Liver (tissue), 9 donors: Measurements from ENCODE around the gene ASIC2. TPM values are rescaled to one million over a fixed set of nuclear protein-coding genes. Genes with fewer than 3 reads are reported as not detected.

Experiments
- DNase-seq: peaks from one replicate; pipeline ENCODE4 v3.0.0-alpha.2; 2017; ENCODE audit warnings: low spot score
- H3K27ac ChIP-seq, 2 donors: one replicate each; pipeline ENCODE4 v1.7.0; 2013; ENCODE audit warnings: inconsistent platforms in 2 of 2, low read length in 2 of 2, control low read depth in 1 of 2, low read depth in 1 of 2, mild to moderate bottlenecking in 1 of 2
- H3K27me3 ChIP-seq, 4 donors: one replicate each; pipeline versions ENCODE4 v1.6.1 to v1.7.0; 2013; ENCODE audit warnings: low read length in 3 of 4, inconsistent platforms in 1 of 4, mild to moderate bottlenecking in 1 of 4, moderate library complexity in 1 of 4; ENCODE audit not compliant: control insufficient read depth in 4 of 4, insufficient read depth in 4 of 4
- H3K36me3 ChIP-seq, 4 donors: one replicate each; pipeline versions ENCODE4 v1.6.1 to v1.7.0; 2013; ENCODE audit warnings: low read length in 3 of 4, mild to moderate bottlenecking in 3 of 4, low read depth in 1 of 4, moderate library complexity in 1 of 4; ENCODE audit not compliant: control insufficient read depth in 4 of 4, insufficient read depth in 3 of 4
- H3K4me1 ChIP-seq, 4 donors: one replicate each; pipeline versions ENCODE4 v1.6.1 to v1.7.0; 2013; ENCODE audit warnings: low read length in 3 of 4, mild to moderate bottlenecking in 3 of 4, moderate library complexity in 1 of 4; ENCODE audit not compliant: control insufficient read depth in 4 of 4, insufficient read depth in 4 of 4
- H3K4me3 ChIP-seq, 3 donors: one replicate each; pipeline versions ENCODE4 v1.6.1 to v1.7.0; 2013; ENCODE audit warnings: low read length in 3 of 3, control low read depth in 1 of 3, low read depth in 1 of 3, mild to moderate bottlenecking in 1 of 3
- H3K9ac ChIP-seq, 2 donors: one replicate each; pipeline ENCODE4 v1.7.0; 2013; ENCODE audit warnings: low read length in 2 of 2, mild to moderate bottlenecking in 2 of 2, moderate library complexity in 2 of 2, control low read depth in 1 of 2, low read depth in 1 of 2
- H3K9me3 ChIP-seq, 4 donors: one replicate each; pipeline versions ENCODE4 v1.6.1 to v1.7.0; 2013; ENCODE audit warnings: low read length in 3 of 4; ENCODE audit not compliant: control insufficient read depth in 4 of 4
- EGR1 ChIP-seq, 2 donors: IDR thresholded peaks; 2 replicates each; pipeline ENCODE4 v1.6.1; 2016 to 2018; ENCODE audit warnings: antibody characterized with exemption in 2 of 2, low read depth in 2 of 2
- FOXA1 ChIP-seq: IDR thresholded peaks from 2 replicates; pipeline ENCODE4 v1.6.1; 2016; ENCODE audit warnings: antibody characterized with exemption
- FOXA2 ChIP-seq: IDR thresholded peaks from 2 replicates; pipeline ENCODE4 v1.6.1; 2016; ENCODE audit warnings: antibody characterized with exemption
- GABPA ChIP-seq, 2 donors: IDR thresholded peaks in 1 of 2; conservative IDR thresholded peaks in 1 of 2; 2 replicates each; pipeline ENCODE4 v1.6.1; 2016; ENCODE audit warnings: antibody characterized with exemption in 2 of 2, mild to moderate bottlenecking in 1 of 2, moderate library complexity in 1 of 2
- HNF4A ChIP-seq, 2 donors: conservative IDR thresholded peaks; 2 replicates each; pipeline ENCODE4 v1.6.1; 2016; ENCODE audit warnings: antibody characterized with exemption in 2 of 2, mild to moderate bottlenecking in 2 of 2
- HNF4G ChIP-seq: IDR thresholded peaks from 2 replicates; pipeline ENCODE4 v1.6.1; 2016; ENCODE audit warnings: antibody characterized with exemption
- JUND ChIP-seq, 2 donors: IDR thresholded peaks; 2 replicates each; pipeline ENCODE4 v1.6.1; 2016; ENCODE audit warnings: antibody characterized with exemption in 2 of 2
- MAX ChIP-seq: IDR thresholded peaks from 2 replicates; pipeline ENCODE4 v1.6.1; 2016; ENCODE audit warnings: antibody characterized with exemption
- NR2F2 ChIP-seq: IDR thresholded peaks from 2 replicates; pipeline ENCODE4 v1.6.1; 2016; ENCODE audit warnings: antibody characterized with exemption
- RAD21 ChIP-seq, 2 donors: IDR thresholded peaks; 2 replicates each; pipeline ENCODE4 v1.6.1; 2016; ENCODE audit warnings: antibody characterized with exemption in 2 of 2, mild to moderate bottlenecking in 2 of 2
- RXRA ChIP-seq, 2 donors: IDR thresholded peaks; 2 replicates each; pipeline ENCODE4 v1.6.1; 2017 to 2018; ENCODE audit warnings: antibody characterized with exemption in 2 of 2, mild to moderate bottlenecking in 1 of 2
- SP1 ChIP-seq: IDR thresholded peaks from 2 replicates; pipeline ENCODE4 v1.6.1; 2018; ENCODE audit warnings: antibody characterized with exemption, mild to moderate bottlenecking
- TAF1 ChIP-seq: conservative IDR thresholded peaks from 2 replicates; pipeline ENCODE4 v1.6.1; 2016; ENCODE audit warnings: antibody characterized with exemption, mild to moderate bottlenecking
- WGBS: extraction: QIAGEN DNeasy Blood & Tissue Kit; methylation state at CpG from one replicate; pipeline ENCODE4 v1.1.7; 2013; 5-methylcytosine and 5-hydroxymethylcytosine counted together
- polyA plus RNA-seq, 2 donors: library from polyadenylated mRNA; stranded (reverse) in 1 of 2; unstranded in 1 of 2; fragments of 200-250 nt in 1 of 2; fragments of >200 nt in 1 of 2; fragmentation: Nextera tagmentation in 1 of 2; extraction: Ambion mirVana in 1 of 2; gene quantifications; one replicate each; pipeline versions ENCODE4 v1.2.1 to v1.2.3, GENCODE V29; 2013 to 2015
- total RNA-seq, 2 donors: library from RNA; depleted of rRNA; stranded (reverse); fragments of >200 nt; gene quantifications; one replicate each; pipeline ENCODE4 v1.2.3, GENCODE V29; 2014
- TF ChIP-seq, protein P1 (sequence below): IDR thresholded peaks from 2 replicates; pipeline ENCODE4 v1.6.1; 2016; ENCODE audit warnings: antibody characterized with exemption
- TF ChIP-seq, protein P2 (sequence below): IDR thresholded peaks from 2 replicates; pipeline ENCODE4 v1.6.1; 2016; ENCODE audit warnings: antibody characterized with exemption, mild to moderate bottlenecking
- TF ChIP-seq, protein P3 (sequence below): fragments of 150-350 bp; IDR thresholded peaks from 2 replicates; pipeline ENCODE4 v1.5.1; 2017; ENCODE audit warnings: improper control_type of control experiment, low read depth, low read length; ENCODE audit not compliant: missing input control
- donor health status: healthy.
- donor health status: healthy.
- donor health status: healthy.
- donor health status: healthy.
- donor health status: healthy.

ASIC2 gene
- total and polyA plus RNA-seq, 4 donors, result under 0.01 TPM; not detected in 3

GRCh38 chr17:33121272-33121671 lies 171.8 kb downstream of the ASIC2 start:
- no peaks in the 10 kb centered on the region for H3K4me1 ChIP-seq
- no peak overlapping the region for H3K9ac ChIP-seq
- H3K36me3 ChIP-seq, result no peaks in the 10 kb centered on the region
- H3K27ac ChIP-seq, result no peak overlapping the region
- no peaks in the 10 kb centered on the region for H3K9me3 ChIP-seq
- DNase-seq, result no peak
- no peak for TF ChIP-seq HNF4A (conservative IDR thresholded peaks at IDR 0.05)
- no peak for TF ChIP-seq GABPA (IDR thresholded peaks at IDR 0.05 in 1 of 2, conservative IDR thresholded peaks at IDR 0.05 in 1 of 2)
- no peak for TF ChIP-seq HNF4G
- WGBS, result 68% methylated on average over 2 of the region's 2 CpGs
- H3K4me3 ChIP-seq, result no peak overlapping the region
- H3K27me3 ChIP-seq, result peaks cover 0 to 6% (median 2%) of the 10 kb centered on the region in 4 donors

GRCh38 chr17:33120103-33120502 lies 173.0 kb downstream of the ASIC2 start:
- DNase-seq, result no peak
- TF ChIP-seq MAX, result no peak
- no peak for TF ChIP-seq EGR1 (IDR thresholded peaks at IDR 0.05; ENCODE audit: low read depth in 2 of 2)
- TF ChIP-seq JUND (IDR thresholded peaks at IDR 0.05), result no peak
- no peak for TF ChIP-seq GABPA (IDR thresholded peaks at IDR 0.05 in 1 of 2, conservative IDR thresholded peaks at IDR 0.05 in 1 of 2)
- TF ChIP-seq, protein P1, sequence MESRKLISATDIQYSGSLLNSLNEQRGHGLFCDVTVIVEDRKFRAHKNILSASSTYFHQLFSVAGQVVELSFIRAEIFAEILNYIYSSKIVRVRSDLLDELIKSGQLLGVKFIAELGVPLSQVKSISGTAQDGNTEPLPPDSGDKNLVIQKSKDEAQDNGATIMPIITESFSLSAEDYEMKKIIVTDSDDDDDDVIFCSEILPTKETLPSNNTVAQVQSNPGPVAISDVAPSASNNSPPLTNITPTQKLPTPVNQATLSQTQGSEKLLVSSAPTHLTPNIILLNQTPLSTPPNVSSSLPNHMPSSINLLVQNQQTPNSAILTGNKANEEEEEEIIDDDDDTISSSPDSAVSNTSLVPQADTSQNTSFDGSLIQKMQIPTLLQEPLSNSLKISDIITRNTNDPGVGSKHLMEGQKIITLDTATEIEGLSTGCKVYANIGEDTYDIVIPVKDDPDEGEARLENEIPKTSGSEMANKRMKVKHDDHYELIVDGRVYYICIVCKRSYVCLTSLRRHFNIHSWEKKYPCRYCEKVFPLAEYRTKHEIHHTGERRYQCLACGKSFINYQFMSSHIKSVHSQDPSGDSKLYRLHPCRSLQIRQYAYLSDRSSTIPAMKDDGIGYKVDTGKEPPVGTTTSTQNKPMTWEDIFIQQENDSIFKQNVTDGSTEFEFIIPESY, result no peak
- no peak for TF ChIP-seq HNF4A (conservative IDR thresholded peaks at IDR 0.05)
- no peak for TF ChIP-seq SP1
- no peak for TF ChIP-seq FOXA1
- no peak for TF ChIP-seq FOXA2
- no peak for TF ChIP-seq RAD21 (IDR thresholded peaks at IDR 0.05)
- TF ChIP-seq NR2F2, result no peak
- no peak for TF ChIP-seq RXRA (IDR thresholded peaks at IDR 0.05)
- no peak for TF ChIP-seq HNF4G
- TF ChIP-seq, protein P2, sequence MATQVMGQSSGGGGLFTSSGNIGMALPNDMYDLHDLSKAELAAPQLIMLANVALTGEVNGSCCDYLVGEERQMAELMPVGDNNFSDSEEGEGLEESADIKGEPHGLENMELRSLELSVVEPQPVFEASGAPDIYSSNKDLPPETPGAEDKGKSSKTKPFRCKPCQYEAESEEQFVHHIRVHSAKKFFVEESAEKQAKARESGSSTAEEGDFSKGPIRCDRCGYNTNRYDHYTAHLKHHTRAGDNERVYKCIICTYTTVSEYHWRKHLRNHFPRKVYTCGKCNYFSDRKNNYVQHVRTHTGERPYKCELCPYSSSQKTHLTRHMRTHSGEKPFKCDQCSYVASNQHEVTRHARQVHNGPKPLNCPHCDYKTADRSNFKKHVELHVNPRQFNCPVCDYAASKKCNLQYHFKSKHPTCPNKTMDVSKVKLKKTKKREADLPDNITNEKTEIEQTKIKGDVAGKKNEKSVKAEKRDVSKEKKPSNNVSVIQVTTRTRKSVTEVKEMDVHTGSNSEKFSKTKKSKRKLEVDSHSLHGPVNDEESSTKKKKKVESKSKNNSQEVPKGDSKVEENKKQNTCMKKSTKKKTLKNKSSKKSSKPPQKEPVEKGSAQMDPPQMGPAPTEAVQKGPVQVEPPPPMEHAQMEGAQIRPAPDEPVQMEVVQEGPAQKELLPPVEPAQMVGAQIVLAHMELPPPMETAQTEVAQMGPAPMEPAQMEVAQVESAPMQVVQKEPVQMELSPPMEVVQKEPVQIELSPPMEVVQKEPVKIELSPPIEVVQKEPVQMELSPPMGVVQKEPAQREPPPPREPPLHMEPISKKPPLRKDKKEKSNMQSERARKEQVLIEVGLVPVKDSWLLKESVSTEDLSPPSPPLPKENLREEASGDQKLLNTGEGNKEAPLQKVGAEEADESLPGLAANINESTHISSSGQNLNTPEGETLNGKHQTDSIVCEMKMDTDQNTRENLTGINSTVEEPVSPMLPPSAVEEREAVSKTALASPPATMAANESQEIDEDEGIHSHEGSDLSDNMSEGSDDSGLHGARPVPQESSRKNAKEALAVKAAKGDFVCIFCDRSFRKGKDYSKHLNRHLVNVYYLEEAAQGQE, result no peak
- TF ChIP-seq, protein P3, sequence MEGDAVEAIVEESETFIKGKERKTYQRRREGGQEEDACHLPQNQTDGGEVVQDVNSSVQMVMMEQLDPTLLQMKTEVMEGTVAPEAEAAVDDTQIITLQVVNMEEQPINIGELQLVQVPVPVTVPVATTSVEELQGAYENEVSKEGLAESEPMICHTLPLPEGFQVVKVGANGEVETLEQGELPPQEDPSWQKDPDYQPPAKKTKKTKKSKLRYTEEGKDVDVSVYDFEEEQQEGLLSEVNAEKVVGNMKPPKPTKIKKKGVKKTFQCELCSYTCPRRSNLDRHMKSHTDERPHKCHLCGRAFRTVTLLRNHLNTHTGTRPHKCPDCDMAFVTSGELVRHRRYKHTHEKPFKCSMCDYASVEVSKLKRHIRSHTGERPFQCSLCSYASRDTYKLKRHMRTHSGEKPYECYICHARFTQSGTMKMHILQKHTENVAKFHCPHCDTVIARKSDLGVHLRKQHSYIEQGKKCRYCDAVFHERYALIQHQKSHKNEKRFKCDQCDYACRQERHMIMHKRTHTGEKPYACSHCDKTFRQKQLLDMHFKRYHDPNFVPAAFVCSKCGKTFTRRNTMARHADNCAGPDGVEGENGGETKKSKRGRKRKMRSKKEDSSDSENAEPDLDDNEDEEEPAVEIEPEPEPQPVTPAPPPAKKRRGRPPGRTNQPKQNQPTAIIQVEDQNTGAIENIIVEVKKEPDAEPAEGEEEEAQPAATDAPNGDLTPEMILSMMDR, result no peak
- no peak for TF ChIP-seq TAF1
- Histone ChIP-seq H3K9ac (no peak overlapping the region), H3K4me1 (no peaks in the 10 kb centered on the region), H3K9me3 (no peaks in the 10 kb centered on the region), H3K27ac (no peak overlapping the region), H3K4me3 (no peak overlapping the region), H3K27me3 (peaks cover 0 to 6% (median 0%) of the 10 kb centered on the region in 4 donors), H3K36me3 (no peaks in the 10 kb centered on the region)
- 55% methylated on average over 5 of the region's 5 CpGs for WGBS
